ENCODE data around the gene SLC41A1.

The SLC41A1 gene

GRCh38 chr1:205822397-205822796, 9.4 kb upstream of the SLC41A1 start:
- DNase-seq (ENCODE audit: low read depth in 3 of 3): no peak

DNA sequence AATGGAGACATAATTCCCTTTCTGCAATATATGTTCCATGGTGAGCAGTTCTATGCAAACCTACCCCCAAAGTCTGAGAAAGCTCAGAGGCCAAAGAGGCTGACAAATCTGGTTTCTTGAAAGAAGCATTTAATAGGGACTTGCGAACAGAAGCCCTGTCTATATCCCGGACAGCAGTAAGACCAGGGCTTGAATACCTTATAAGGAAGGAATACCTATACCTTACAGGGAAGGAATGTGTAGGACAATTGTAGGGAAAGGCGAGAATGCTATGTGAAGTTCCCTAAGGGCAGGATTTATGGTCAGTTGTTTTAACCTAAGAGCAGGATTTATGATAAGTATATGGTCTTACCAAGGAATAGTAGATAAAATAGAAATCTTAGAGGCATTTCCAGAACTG, 5.0 kb upstream of the SLC41A1 start:
- DNase-seq (ENCODE audit: low read depth in 3 of 3): no peak

GRCh38 chr1:205817364-205817763, 4.4 kb upstream of the SLC41A1 start:
- no peak for DNase-seq (ENCODE audit: low read depth in 3 of 3)

GRCh38 chr1:205813755-205814058, 709 bp upstream of the SLC41A1 start:
- no peak for DNase-seq (ENCODE audit: low read depth in 3 of 3)

GRCh38 chr1:205812271-205812877, 624 bp downstream of the SLC41A1 start:
- no peak for DNase-seq (ENCODE audit: low read depth in 3 of 3)

DNA sequence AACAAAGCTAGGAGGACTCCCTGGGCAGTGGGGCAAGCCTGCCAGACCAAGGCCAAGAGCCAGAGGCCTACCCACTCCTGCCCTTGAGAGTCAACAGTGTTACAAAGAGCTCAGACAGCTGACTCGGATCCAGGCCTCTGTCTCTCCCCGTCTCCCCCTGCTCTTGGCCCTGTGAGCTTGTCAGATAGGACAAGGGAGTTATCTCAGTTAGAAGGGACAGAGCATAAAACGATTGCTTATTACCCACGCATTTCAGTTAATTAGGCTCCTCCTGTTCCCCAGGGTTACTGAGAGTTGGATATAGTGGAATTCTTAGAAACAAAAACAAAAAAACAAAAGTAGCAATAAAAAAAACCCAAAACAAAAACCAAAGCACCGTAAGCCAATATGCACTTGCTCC, 1.3 kb downstream of the SLC41A1 start:
- no peak for DNase-seq (ENCODE audit: low read depth in 3 of 3)

DNA sequence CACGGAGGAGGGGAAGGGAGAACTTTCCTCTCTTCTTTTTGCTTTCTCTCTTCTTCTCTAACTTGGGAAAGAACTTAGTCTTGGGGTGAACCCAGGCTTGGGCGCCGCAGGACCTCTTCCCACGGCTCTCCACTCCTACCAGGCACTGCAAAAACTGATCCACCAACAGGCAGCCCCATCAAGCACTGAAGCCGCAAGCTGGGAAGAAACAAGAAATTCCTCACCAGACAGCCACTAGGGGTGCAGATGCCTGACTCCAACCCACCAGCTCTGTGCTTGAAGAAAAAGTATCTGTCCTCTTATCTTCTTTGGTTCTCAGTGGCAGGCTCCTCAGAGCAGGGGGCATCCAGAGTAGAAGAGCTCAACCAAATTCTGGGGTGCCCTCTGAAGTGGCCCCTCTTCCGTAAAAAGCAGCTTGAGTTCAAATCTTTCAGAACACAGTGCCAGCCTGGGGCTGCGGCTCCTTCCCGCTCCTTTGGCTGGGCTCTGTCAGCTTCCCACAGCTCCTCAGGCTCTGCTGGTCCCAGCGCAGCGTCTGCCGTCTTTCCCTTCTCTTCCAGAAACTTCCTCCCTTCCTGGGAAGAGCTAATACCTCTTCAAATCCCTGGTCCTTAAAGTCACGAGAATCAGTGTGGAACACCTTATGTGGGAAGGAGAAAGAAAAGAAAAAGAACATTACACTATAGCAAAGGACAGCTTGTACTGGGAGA, 2.4 kb downstream of the SLC41A1 start:
- no peak for DNase-seq (ENCODE audit: low read depth in 3 of 3)

DNA sequence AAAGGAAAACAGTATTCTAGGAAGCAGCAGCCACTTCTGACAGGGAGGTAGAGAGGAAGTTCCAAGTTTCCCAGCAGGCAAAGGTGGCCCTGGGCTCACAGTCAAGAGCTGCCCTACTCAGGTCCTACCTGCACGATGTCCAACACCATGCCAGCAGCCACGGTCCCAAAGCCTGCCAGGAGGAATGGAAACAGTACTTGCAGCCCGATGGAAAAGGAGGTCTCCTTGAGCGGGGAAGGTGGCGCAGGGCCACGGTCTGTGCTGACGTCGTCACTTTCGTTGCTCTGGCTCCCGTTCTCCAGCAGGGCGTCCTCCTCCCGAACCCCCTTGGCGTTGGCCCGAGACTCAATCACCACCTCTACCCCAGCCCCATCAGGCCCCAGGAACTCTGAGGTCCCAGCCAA, 3.1 kb downstream of the SLC41A1 start:
- no peak for DNase-seq (ENCODE audit: low read depth in 3 of 3)

DNA sequence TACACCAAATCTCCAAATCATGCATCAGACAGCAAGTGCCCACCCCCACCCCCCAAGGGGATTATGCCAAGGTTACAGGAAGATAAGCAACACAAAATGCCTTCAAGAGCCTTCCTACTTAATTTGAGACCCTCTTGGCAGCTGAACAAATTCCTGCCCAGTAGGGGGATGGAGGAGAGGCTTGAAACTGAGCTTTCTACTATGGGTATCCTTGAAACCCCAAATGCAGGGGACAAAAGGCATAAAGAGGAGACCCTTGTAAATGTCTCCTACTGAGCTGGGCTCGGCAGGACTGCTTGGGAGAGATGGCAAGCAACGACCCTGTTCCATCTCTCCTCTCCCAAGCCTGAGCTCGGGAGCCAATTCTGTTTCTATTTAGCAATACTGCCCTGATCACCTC, 3.5 kb downstream of the SLC41A1 start:
- no peak for DNase-seq (ENCODE audit: low read depth in 3 of 3)

DNA sequence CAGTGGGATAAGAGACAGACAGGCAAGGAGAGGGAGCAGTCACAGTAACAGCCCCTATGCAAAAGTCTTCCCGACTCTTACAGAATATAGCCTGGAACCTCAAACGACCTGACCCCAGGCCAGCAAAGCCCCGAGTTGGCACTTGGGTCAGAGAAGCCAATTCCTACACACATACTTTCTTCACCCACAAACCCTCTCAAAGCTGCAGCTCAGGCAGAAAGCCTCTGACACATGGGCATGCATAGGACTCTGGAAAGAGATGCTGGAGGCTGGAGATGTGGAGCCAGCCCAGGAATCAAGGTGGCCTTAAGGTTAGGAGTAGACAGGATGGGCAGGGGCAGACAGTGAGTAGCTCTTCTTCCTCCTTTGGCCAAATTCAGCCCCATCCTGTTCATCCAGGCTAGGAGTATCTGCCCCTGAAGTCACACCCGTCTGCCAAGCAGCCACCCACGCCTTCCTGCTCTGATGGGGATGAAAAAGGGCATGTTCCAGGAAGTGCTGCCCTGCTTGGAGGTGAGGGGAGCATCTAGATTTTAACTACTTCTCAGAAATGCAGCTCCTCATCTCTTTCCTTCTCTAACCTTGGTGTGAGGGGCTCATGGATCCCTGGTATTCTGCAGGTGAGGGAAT, 7.8 kb downstream of the SLC41A1 start:
- DNase-seq (ENCODE audit: low read depth in 3 of 3): peak in 1 of 3 experiments; percentile 14

DNA sequence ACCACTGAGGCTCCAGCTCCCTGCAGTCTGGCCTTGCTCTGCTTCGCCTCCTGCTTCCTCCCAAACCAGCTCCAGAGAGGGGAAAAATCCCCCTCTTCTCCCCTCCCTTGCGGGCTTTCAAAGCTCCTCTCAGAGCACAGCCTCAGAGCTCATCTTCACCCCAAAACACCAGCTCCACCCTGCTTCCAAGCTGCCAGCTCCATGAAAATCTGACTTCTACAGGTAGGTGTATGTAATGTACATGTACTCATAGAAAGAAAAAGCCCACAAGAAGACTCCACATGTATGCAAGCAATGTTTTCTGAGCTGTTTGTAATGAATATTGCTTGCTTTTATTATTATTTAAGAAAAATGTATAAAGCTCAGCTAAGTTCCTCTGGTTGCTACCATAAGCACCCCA, 8.4 kb downstream of the SLC41A1 start:
- no peak for DNase-seq (ENCODE audit: low read depth in 3 of 3)

DNA sequence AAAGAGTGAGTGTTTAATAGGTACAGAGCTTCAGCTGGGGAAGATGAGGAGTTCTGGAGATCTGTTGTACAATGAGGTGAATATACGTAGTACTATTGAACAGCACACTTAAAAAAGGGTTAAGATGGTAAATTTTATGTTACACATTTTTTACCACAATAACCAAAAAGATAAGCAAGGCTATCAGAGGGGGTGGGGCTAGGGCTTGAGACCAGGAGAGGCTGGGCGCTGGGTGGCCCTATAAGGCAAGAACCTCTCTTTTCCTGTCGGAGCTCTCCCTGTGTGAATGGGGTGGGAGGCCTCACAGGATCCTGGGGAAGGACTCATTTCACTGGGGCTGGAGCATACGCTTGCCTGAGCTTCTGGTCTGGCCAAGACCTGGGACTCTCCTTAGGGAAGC, 9.0 kb downstream of the SLC41A1 start:
- DNase-seq (ENCODE audit: low read depth in 3 of 3): no peak

GRCh38 chr1:205802060-205802459, 10.9 kb downstream of the SLC41A1 start:
- DNase-seq (ENCODE audit: low read depth in 3 of 3): no peak

GRCh38 chr1:205800981-205801703, 11.9 kb downstream of the SLC41A1 start:
- no peak for DNase-seq (ENCODE audit: low read depth in 3 of 3)

GRCh38 chr1:205800427-205800826, 12.6 kb downstream of the SLC41A1 start:
- no peak for DNase-seq (ENCODE audit: low read depth in 3 of 3)

GRCh38 chr1:205798577-205798976, 14.4 kb downstream of the SLC41A1 start:
- no peak for DNase-seq (ENCODE audit: low read depth in 3 of 3)

- DNase-seq (ENCODE audit: low read depth in 3 of 3): no peak
Measured at GRCh38 chr1:205797168-205797567, 15.8 kb downstream of the SLC41A1 start.

- no peak for DNase-seq (ENCODE audit: low read depth in 3 of 3)
Measured at GRCh38 chr1:205794011-205794730, 18.8 kb downstream of the SLC41A1 start.

DNA sequence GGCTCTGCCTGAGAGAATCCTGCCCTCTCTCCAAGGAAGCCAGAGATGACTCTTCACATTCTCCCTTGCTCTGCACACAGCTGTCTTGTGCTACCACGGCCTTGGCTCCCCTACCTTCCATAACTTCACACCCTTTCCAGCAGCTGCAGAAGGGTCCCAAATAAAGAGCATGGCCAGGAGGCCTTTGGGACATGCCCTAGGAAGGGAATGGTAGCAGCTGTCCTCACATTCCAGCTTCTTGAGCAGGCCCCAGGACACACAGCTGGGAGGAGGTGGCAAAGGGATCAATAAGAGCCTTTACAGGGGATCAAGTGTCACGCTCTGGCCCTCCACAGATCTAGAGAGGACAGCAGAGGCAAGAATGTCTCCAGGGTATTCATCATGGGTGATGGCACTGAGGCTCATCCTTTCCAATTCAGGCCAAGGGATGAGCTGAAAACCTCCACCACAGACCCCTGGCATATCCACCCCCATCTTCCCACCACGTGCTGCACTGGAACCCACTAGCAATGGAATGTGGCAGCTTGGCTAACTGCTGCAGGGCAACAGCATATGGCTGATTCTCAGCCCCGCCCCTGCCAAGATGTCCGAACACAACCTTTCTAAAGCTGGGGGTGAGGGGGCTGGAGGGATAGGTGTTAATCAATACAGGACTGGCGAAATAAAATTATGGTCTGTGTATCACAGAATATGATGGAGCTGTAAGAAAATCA, 19.9 kb downstream of the SLC41A1 start:
- DNase-seq (ENCODE audit: low read depth in 3 of 3): no peak

- no peak for DNase-seq (ENCODE audit: low read depth in 3 of 3)
Measured at GRCh38 chr1:205792481-205792881, 20.5 kb downstream of the SLC41A1 start.

DNA sequence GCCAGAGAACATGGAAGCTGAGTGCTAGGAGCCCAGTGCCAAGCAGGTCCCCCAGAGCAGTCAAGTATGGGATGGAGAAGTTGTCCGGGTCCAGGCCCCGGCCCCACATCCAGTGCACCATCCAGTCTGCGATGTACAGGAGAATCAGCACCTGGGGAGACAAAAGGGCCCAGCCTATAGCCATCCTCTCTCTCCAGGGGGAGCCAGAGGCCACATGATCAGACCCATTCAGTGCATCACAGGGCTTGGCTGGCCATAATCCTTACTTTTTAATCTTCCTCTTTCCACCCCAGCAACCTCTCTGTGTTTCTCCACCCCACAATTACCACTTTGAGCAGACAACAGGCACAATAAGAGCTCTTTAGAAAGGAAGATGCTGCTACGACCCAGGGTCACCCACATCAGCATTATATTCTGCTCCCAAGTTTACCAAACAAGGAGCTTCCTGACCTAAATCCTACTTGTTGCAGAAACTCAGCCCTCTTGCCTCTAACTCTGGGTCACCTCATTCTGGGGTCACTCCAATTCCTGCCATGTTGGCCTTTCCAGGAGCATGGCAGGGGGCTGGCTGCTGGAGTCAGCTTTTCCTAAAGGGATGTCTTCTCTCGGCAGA, 21.3 kb downstream of the SLC41A1 start:
- DNase-seq (ENCODE audit: low read depth in 3 of 3): peak in 2 of 3 experiments; percentile 27 to 39
